ENCODE data around the gene GPR39. TPM values are rescaled to one million over a fixed set of nuclear protein-coding genes. Genes with fewer than 3 reads are reported as not detected.

GPR39 gene
- total RNA-seq, 2 experiments from 2014 or later, result 0.13 TPM; not detected in 1

DNA sequence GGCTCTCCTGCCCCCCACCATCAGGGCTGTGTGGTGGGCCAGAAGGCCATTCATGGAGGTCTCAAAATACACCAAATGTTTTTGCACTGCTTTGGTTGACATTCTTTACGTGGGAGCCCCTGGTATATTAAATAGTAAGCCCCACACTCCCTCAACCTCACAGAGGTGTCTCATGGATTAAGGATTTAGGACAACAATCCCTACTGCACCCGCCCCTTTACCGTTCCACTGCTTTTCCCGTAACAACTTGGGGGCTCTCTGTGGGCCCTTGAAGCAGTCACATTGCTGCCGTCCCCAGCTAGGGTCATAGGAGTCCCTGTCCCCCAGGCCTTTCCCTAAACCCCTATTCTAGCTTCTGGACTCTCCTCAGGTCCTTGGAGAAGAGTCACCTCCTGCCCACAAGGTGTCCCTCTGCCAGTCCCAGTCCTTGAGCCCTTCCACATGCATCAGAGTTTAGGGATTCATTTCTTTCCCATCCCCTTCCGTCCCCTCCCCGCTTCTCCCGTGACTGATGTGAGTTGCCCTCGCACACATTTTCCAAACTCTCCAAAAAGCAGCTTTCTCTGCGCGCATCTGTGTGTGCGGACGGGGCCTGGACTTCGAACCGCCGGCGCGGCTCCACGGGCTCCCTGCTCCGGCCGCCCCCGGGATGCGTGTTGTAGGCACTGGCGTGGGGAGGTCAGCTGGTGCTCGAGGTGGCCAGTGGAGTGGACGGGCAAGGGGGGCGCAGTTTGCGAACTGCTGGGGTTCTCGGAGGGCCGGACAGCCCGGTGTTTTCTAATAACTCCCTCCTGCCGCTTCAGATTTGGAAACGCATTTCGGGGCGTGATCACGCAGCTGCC, 168.6 kb downstream of the GPR39 start:
- TF ChIP-seq EZH2phosphoT487 (IDR thresholded peaks at IDR 0.05; ENCODE audit: borderline replicate concordance, low read depth, low read length), result no peak
- TF ChIP-seq, protein P1, sequence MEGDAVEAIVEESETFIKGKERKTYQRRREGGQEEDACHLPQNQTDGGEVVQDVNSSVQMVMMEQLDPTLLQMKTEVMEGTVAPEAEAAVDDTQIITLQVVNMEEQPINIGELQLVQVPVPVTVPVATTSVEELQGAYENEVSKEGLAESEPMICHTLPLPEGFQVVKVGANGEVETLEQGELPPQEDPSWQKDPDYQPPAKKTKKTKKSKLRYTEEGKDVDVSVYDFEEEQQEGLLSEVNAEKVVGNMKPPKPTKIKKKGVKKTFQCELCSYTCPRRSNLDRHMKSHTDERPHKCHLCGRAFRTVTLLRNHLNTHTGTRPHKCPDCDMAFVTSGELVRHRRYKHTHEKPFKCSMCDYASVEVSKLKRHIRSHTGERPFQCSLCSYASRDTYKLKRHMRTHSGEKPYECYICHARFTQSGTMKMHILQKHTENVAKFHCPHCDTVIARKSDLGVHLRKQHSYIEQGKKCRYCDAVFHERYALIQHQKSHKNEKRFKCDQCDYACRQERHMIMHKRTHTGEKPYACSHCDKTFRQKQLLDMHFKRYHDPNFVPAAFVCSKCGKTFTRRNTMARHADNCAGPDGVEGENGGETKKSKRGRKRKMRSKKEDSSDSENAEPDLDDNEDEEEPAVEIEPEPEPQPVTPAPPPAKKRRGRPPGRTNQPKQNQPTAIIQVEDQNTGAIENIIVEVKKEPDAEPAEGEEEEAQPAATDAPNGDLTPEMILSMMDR (conservative IDR thresholded peaks at IDR 0.05; ENCODE audit: low read length), result no peak
- ChIA-PET CTCF (ENCODE audit: unreplicated experiment) (no interaction called here), POLR2A (no interaction called here)
- H3K4me2 ChIP-seq (ENCODE audit: low read length), result no peak overlapping the region
- no peaks in the 10 kb centered on the region for H3K79me2 ChIP-seq (ENCODE audit: insufficient read depth, low read depth, low read length)
- H3K9me2 ChIP-seq (ENCODE audit: insufficient read depth, low read length), result no peaks in the 10 kb centered on the region
- no peaks in the 10 kb centered on the region for H3K9me3 ChIP-seq (ENCODE audit: low read length)
- no peak overlapping the region for H3K4me3 ChIP-seq (ENCODE audit: low read depth, low read length, poor library complexity, severe bottlenecking)
- DNase-seq (ENCODE audit: low spot score), result no peak
- H2AFZ ChIP-seq (ENCODE audit: low read length), result no peak overlapping the region
- no peak overlapping the region for H3K27ac ChIP-seq (ENCODE audit: low read depth, low read length, poor library complexity, severe bottlenecking)
- peaks cover 10% of the 10 kb centered on the region for H3K4me1 ChIP-seq (ENCODE audit: insufficient read depth, low read length, poor library complexity, severe bottlenecking)
- no peaks in the 10 kb centered on the region for H4K20me1 ChIP-seq (ENCODE audit: insufficient read depth, low read length)
- H3K36me3 ChIP-seq (ENCODE audit: insufficient read depth, low read length), result no peaks in the 10 kb centered on the region
- intact Hi-C loops (cut with micrococcal nuclease; ENCODE audit: unreplicated experiment), result no loop called here
- no TSS peak for BruUV-seq (replicated peaks)

DNA sequence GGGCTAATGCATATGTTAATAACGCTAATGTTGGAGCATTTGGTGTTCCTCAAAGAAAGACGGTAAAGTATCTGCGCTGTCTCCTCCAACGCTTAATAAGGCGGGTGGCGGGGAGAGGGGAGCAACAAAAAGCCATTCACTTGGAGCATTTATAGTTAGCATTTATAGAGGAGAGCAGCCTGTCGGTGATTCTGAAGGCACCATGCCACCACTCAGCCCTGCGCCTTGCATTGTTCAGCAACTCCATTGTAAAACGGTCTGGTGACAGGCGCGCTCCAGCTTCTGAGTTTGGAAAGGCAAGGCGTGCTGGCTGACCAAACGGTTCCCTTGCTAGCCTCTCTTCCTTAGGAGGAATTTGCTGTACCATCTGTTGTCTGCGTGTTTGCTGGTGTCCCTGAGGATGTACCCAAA, 169.5 kb downstream of the GPR39 start:
- no peaks in the 10 kb centered on the region for H4K20me1 ChIP-seq (ENCODE audit: insufficient read depth, low read length)
- TF ChIP-seq EZH2phosphoT487 (IDR thresholded peaks at IDR 0.05; ENCODE audit: borderline replicate concordance, low read depth, low read length), result no peak
- TF ChIP-seq, protein P1 (conservative IDR thresholded peaks at IDR 0.05; ENCODE audit: low read length), result no peak
- H3K79me2 ChIP-seq (ENCODE audit: insufficient read depth, low read depth, low read length), result no peaks in the 10 kb centered on the region
- no peak overlapping the region for H2AFZ ChIP-seq (ENCODE audit: low read length)
- H3K4me1 ChIP-seq (ENCODE audit: insufficient read depth, low read length, poor library complexity, severe bottlenecking), result peaks cover 10% of the 10 kb centered on the region
- BruUV-seq (replicated peaks), result no TSS peak
- H3K4me3 ChIP-seq (ENCODE audit: low read depth, low read length, poor library complexity, severe bottlenecking), result no peak overlapping the region
- no peak overlapping the region for H3K4me2 ChIP-seq (ENCODE audit: low read length)
- ChIA-PET POLR2A (no interaction called here), CTCF (ENCODE audit: unreplicated experiment) (no interaction called here)
- H3K36me3 ChIP-seq (ENCODE audit: insufficient read depth, low read length), result no peaks in the 10 kb centered on the region
- no peaks in the 10 kb centered on the region for H3K9me3 ChIP-seq (ENCODE audit: low read length)
- H3K27ac ChIP-seq (ENCODE audit: low read depth, low read length, poor library complexity, severe bottlenecking), result no peak overlapping the region
- no peak for DNase-seq (ENCODE audit: low spot score)
- H3K9me2 ChIP-seq (ENCODE audit: insufficient read depth, low read length), result no peaks in the 10 kb centered on the region
- intact Hi-C loops (cut with micrococcal nuclease; ENCODE audit: unreplicated experiment), result no loop called here

- TF ChIP-seq EZH2phosphoT487 (IDR thresholded peaks at IDR 0.05; ENCODE audit: borderline replicate concordance, low read depth, low read length), result no peak
- TF ChIP-seq, protein P1 (conservative IDR thresholded peaks at IDR 0.05; ENCODE audit: low read length), result no peak
- no TSS peak for BruUV-seq (replicated peaks)
Observed at GRCh38 chr2:132586835-132587234, 170.2 kb downstream of the GPR39 start.

More at GRCh38 chr2:132586835-132587234, 170.2 kb downstream of the GPR39 start:
- DNase-seq (ENCODE audit: low spot score), result no peak
- H4K20me1 ChIP-seq (ENCODE audit: insufficient read depth, low read length), result no peaks in the 10 kb centered on the region
- H2AFZ ChIP-seq (ENCODE audit: low read length), result no peak overlapping the region
- intact Hi-C loops (cut with micrococcal nuclease; ENCODE audit: unreplicated experiment), result no loop called here
- H3K9me3 ChIP-seq (ENCODE audit: low read length), result no peaks in the 10 kb centered on the region
- CTCF ChIA-PET (ENCODE audit: unreplicated experiment), result no interaction called here
- no peaks in the 10 kb centered on the region for H3K79me2 ChIP-seq (ENCODE audit: insufficient read depth, low read depth, low read length)
- no peaks in the 10 kb centered on the region for H3K36me3 ChIP-seq (ENCODE audit: insufficient read depth, low read length)
- no peak overlapping the region for H3K27ac ChIP-seq (ENCODE audit: low read depth, low read length, poor library complexity, severe bottlenecking)
- H3K9me2 ChIP-seq (ENCODE audit: insufficient read depth, low read length), result no peaks in the 10 kb centered on the region
- POLR2A ChIA-PET, result interaction anchor here (0.6 kb wide), 2 partner anchors 8 to 422 kb away, joined by 3 to 4 read pairs; no protein-coding TSS in a partner anchor
- no peak overlapping the region for H3K4me3 ChIP-seq (ENCODE audit: low read depth, low read length, poor library complexity, severe bottlenecking)
- H3K4me2 ChIP-seq (ENCODE audit: low read length), result no peak overlapping the region
- peaks cover 5% of the 10 kb centered on the region for H3K4me1 ChIP-seq (ENCODE audit: insufficient read depth, low read length, poor library complexity, severe bottlenecking)
